ENCODE measurements around the gene APBA2. TPM values are rescaled to one million over a fixed set of nuclear protein-coding genes. Genes with fewer than 3 reads are reported as not detected.

Gene APBA2
- polyA plus RNA-seq, 4 donors, result 0.67 to 3.2 (median 1.8) TPM

Other genes starting within 250 kb of the APBA2 start
- under 1 TPM in 2 of 4 donors, not detected in 2; 0.09 to 0.93 TPM for gene GOLGA8M, start 173.6 kb upstream of the APBA2 start, polyA plus RNA-seq
- gene GOLGA6L7, start 37.3 kb upstream of the APBA2 start, polyA plus RNA-seq, result under 1 TPM in 1 of 4 donors, not detected in 3; 0.03 TPM

Data from small intestine (tissue), 4 donors.